ENCODE measurements around the gene DHX30. TPM values are rescaled to one million over a fixed set of nuclear protein-coding genes. Genes with fewer than 3 reads are reported as not detected.

The DHX30 gene
- total RNA-seq, 3 donors from 2014 or later: 166 to 178 (median 167) TPM

DNA sequence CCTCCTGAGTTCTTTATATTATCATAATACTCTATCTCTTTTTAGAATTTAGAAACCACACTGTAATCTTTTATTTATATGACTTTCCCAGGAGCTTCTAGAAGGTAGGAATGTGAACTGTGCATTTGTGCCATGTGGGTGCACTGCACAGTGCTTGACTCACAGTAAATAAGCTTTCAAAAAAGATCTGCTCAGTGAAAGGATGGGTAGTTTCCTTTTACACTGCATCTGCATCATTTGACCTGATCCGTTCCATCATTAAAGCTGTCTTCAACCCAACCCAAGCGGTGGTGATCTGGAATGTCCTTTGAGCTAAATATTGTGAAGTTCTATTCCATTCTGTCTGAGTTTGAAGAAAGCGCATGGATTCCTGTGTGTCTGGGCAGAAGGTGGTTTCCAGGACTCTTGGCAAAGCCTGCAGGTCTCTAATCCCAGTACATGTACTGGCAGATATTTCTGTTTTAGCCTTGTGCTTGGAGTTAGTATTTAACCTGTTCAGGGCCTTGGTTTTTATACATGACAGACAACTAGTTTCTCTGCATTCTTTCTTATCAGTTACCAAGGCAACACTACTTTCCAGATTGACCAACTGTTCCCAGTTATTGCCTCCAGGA, 96.7 kb downstream of the DHX30 start:
- H3K27me3 Mint-ChIP-seq (ENCODE audit: low read depth): no peaks in the 10 kb centered on the region
- H3K4me1 Mint-ChIP-seq (ENCODE audit: low read depth): peaks cover 9% of the 10 kb centered on the region
- DNase-seq: no peak
- H3K4me3 Mint-ChIP-seq: no peak overlapping the region
- no peaks in the 10 kb centered on the region for H3K9me3 Mint-ChIP-seq
- peaks cover 8% of the 10 kb centered on the region for H3K36me3 Mint-ChIP-seq (ENCODE audit: insufficient read depth)
- ATAC-seq: no peak

Other genes starting within 250 kb of the DHX30 start
- gene CSPG5, start 224.3 kb upstream of the DHX30 start, total RNA-seq: 1 to 10 TPM in 1 of 3 donors, under 1 TPM in 2; 0.54 to 1.3 (median 0.91) TPM
- 100 to 1,000 TPM; 105 to 125 (median 106) TPM for gene SMARCC1, start 21.2 kb upstream of the DHX30 start, total RNA-seq
- 100 to 1,000 TPM in 1 of 3 donors, 10 to 100 TPM in 2; 78.6 to 100 (median 90.3) TPM for gene MAP4, start 213.3 kb downstream of the DHX30 start, total RNA-seq

Data from activated T-cell treated with anti-CD3 and anti-CD28 coated beads, Interleukin-2, amount 50 U/mL, for 4 hours (primary cell).